HCT116 (cell line): ENCODE measurements around the gene HPDL.

Source experiments
- CTCF ChIP-seq, 3 experiments: fragments of 200-600 bp in 1 of 3; sonication (generic) in 1 of 3; IDR thresholded peaks in 2 of 3; conservative IDR thresholded peaks in 1 of 3; 2 replicates each; pipeline ENCODE4 v1.5.1; 2012 to 2017; ENCODE audit warnings: low read depth in 2 of 3, low read length in 2 of 3, antibody characterized with exemption in 1 of 3, borderline replicate concordance in 1 of 3, control low read depth in 1 of 3, mild to moderate bottlenecking in 1 of 3, mixed read lengths in 1 of 3, mixed run types in 1 of 3, moderate library complexity in 1 of 3; ENCODE audit not compliant: insufficient read depth in 1 of 3
- EZH2 ChIP-seq: fragments of 200-600 bp; sonication (generic); IDR thresholded peaks from 2 replicates; pipeline ENCODE4 v1.6.1; 2017; ENCODE audit warnings: antibody characterized with exemption, mixed run types
- JUND ChIP-seq: IDR thresholded peaks from 2 replicates; pipeline ENCODE4 v1.6.1; 2012
- POLR2A ChIP-seq: IDR thresholded peaks from 2 replicates; pipeline ENCODE4 v1.7.0; 2011; ENCODE audit warnings: borderline replicate concordance; ENCODE audit not compliant: insufficient read depth, insufficient read length; ENCODE audit errors: extremely low read depth
- POLR2AphosphoS5 ChIP-seq: IDR thresholded peaks from 2 replicates; pipeline ENCODE4 v1.6.1; 2011; ENCODE audit warnings: mild to moderate bottlenecking, low read depth, low read length, moderate library complexity
- RAD21 ChIP-seq: IDR thresholded peaks from 2 replicates; pipeline ENCODE4 v1.6.1; 2012; ENCODE audit warnings: low read depth, mild to moderate bottlenecking
- SP1 ChIP-seq: IDR thresholded peaks from 2 replicates; pipeline ENCODE4 v1.6.1; 2012; ENCODE audit warnings: low read depth
- SRF ChIP-seq: IDR thresholded peaks from 2 replicates; pipeline ENCODE4 v1.6.1; 2012; ENCODE audit warnings: low read depth
- YY1 ChIP-seq: IDR thresholded peaks from 2 replicates; pipeline ENCODE4 v1.6.1; 2011; ENCODE audit warnings: low read length, low read depth, moderate library complexity, mild to moderate bottlenecking; ENCODE audit not compliant: insufficient replicate concordance; ENCODE audit errors: extremely low read depth
- ZBTB33 ChIP-seq: IDR thresholded peaks from 2 replicates; pipeline ENCODE4 v1.6.1; 2011; ENCODE audit warnings: mild to moderate bottlenecking, low read length, moderate library complexity; ENCODE audit not compliant: insufficient replicate concordance; ENCODE audit errors: extremely low read depth
- ZNF274 ChIP-seq: fragments of 200-500 bp; sonication (Bioruptor generic); IDR thresholded peaks from 2 replicates; pipeline ENCODE4 v1.6.1; 2014; ENCODE audit warnings: mild to moderate bottlenecking, low read depth, low read length, inconsistent platforms
- TF ChIP-seq, protein P1 (sequence below): IDR thresholded peaks from 2 replicates; pipeline ENCODE4 v1.6.1; 2012; ENCODE audit warnings: low read depth
- TF ChIP-seq, protein P2 (sequence below): IDR thresholded peaks from 2 replicates; pipeline ENCODE4 v1.6.1; 2012
- TF ChIP-seq, protein P3 (sequence below): IDR thresholded peaks from 2 replicates; pipeline ENCODE4 v1.6.1; 2012

DNA sequence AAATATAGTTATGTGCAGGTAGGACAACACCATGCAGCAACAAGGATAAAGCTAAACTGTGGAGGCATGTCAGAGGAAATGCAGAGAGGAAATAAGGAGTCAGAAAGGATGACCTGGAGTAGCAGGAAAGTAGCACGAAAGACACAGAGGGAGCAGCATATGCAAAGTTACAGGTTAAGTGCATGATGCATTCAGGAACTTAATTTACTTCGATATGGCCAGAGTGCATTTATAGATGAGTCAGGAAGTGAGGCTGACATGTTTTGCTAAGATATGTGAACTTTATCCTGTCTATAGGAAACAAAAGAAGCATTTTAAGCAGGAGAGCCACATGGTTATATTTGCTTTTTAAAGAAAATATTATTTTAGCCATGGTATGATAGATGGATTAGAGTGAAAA lies 29.0 kb downstream of the HPDL start:
- TF ChIP-seq POLR2AphosphoS5 = no peak
- TF ChIP-seq POLR2A = no peak
- TF ChIP-seq, protein P1, sequence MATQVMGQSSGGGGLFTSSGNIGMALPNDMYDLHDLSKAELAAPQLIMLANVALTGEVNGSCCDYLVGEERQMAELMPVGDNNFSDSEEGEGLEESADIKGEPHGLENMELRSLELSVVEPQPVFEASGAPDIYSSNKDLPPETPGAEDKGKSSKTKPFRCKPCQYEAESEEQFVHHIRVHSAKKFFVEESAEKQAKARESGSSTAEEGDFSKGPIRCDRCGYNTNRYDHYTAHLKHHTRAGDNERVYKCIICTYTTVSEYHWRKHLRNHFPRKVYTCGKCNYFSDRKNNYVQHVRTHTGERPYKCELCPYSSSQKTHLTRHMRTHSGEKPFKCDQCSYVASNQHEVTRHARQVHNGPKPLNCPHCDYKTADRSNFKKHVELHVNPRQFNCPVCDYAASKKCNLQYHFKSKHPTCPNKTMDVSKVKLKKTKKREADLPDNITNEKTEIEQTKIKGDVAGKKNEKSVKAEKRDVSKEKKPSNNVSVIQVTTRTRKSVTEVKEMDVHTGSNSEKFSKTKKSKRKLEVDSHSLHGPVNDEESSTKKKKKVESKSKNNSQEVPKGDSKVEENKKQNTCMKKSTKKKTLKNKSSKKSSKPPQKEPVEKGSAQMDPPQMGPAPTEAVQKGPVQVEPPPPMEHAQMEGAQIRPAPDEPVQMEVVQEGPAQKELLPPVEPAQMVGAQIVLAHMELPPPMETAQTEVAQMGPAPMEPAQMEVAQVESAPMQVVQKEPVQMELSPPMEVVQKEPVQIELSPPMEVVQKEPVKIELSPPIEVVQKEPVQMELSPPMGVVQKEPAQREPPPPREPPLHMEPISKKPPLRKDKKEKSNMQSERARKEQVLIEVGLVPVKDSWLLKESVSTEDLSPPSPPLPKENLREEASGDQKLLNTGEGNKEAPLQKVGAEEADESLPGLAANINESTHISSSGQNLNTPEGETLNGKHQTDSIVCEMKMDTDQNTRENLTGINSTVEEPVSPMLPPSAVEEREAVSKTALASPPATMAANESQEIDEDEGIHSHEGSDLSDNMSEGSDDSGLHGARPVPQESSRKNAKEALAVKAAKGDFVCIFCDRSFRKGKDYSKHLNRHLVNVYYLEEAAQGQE = no peak
- TF ChIP-seq EZH2 = no peak
- TF ChIP-seq CTCF (IDR thresholded peaks at IDR 0.05 in 2 of 3, conservative IDR thresholded peaks at IDR 0.05 in 1 of 3; ENCODE audit: borderline replicate concordance in 1 of 3, insufficient read depth in 1 of 3, low read depth in 2 of 3, low read length in 2 of 3) = no peak
- no peak for TF ChIP-seq ZNF274
- no peak for TF ChIP-seq YY1
- no peak for TF ChIP-seq SP1
- TF ChIP-seq ZBTB33 = no peak
- no peak for TF ChIP-seq JUND
- no peak for TF ChIP-seq SRF
- TF ChIP-seq, protein P2, sequence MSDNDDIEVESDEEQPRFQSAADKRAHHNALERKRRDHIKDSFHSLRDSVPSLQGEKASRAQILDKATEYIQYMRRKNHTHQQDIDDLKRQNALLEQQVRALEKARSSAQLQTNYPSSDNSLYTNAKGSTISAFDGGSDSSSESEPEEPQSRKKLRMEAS = no peak
- TF ChIP-seq, protein P3, sequence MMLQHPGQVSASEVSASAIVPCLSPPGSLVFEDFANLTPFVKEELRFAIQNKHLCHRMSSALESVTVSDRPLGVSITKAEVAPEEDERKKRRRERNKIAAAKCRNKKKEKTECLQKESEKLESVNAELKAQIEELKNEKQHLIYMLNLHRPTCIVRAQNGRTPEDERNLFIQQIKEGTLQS = no peak
- no peak for TF ChIP-seq RAD21
